ENCODE results near the gene OR2J2.
"Not testable (repeated sequence)": the region's sequence is repeated elsewhere in the genome, so short reads cannot be mapped to it uniquely, and the experiment has no call there.

- not testable (repeated sequence) for TF ChIP-seq CTCF (IDR thresholded peaks at IDR 0.05; ENCODE audit: extremely low read depth in 1 of 2, insufficient read depth in 1 of 2, low read depth in 1 of 2, low read length in 2 of 2); MAX (IDR thresholded peaks at IDR 0.05; ENCODE audit: insufficient read depth, insufficient read length)
Measured at GRCh38 chr6:29188659-29189058, 18.0 kb downstream of the OR2J2 start.
